GM12874 (cell line): Measurements from ENCODE around the gene SORCS1.

ENCODE experiments used
- CTCF ChIP-seq: IDR thresholded peaks from 2 replicates; pipeline ENCODE4 v1.5.1; 2011; ENCODE audit warnings: low read depth, mild to moderate bottlenecking, control low read depth, low read length, moderate library complexity; ENCODE audit not compliant: insufficient read depth

The SORCS1 gene

GRCh38 chr10:106804992-106805582 is 359.4 kb downstream of the SORCS1 start:
- no peak for TF ChIP-seq CTCF

- TF ChIP-seq CTCF: no peak
Observed at GRCh38 chr10:106802949-106803348, 361.6 kb downstream of the SORCS1 start.

- no peak for TF ChIP-seq CTCF
Observed at GRCh38 chr10:106799776-106800175, 364.7 kb downstream of the SORCS1 start.

GRCh38 chr10:106795619-106796018 is 368.9 kb downstream of the SORCS1 start:
- peak; percentile 54 for TF ChIP-seq CTCF

GRCh38 chr10:106793617-106794016 is 370.9 kb downstream of the SORCS1 start:
- no peak for TF ChIP-seq CTCF

- TF ChIP-seq CTCF: no peak
Observed at GRCh38 chr10:106789623-106790022, 374.9 kb downstream of the SORCS1 start.

GRCh38 chr10:106788982-106789381 is 375.5 kb downstream of the SORCS1 start:
- no peak for TF ChIP-seq CTCF
